Spinal cord (tissue), 10 donors: ENCODE measurements around the gene CREB3. TPM values are rescaled to one million over a fixed set of nuclear protein-coding genes. Genes with fewer than 3 reads are reported as not detected.

Experiments used
- DNase-seq, 6 donors: peaks; one replicate each; pipeline versions ENCODE4 v3.0.0 to v3.0.0-alpha.2; 2013 to 2015; ENCODE audit warnings: low spot score in 6 of 6, low read depth in 4 of 6
- H3K27ac ChIP-seq: one replicate; pipeline ENCODE4 v1.5.1; 2013; ENCODE audit warnings: low read depth, low read length, control low read depth
- H3K27me3 ChIP-seq: one replicate; pipeline ENCODE4 v1.6.1; 2013; ENCODE audit warnings: low read length; ENCODE audit not compliant: control insufficient read depth, insufficient read depth
- H3K36me3 ChIP-seq: one replicate; pipeline ENCODE4 v1.6.1; 2013; ENCODE audit warnings: low read length; ENCODE audit not compliant: control insufficient read depth, insufficient read depth
- H3K4me1 ChIP-seq: one replicate; pipeline ENCODE4 v1.6.1; 2013; ENCODE audit warnings: low read length; ENCODE audit not compliant: control insufficient read depth, insufficient read depth
- H3K4me3 ChIP-seq: one replicate; pipeline ENCODE4 v1.5.1; 2013; ENCODE audit warnings: low read depth, low read length, control low read depth
- H3K9me3 ChIP-seq: one replicate; pipeline ENCODE4 v1.6.1; 2013; ENCODE audit warnings: low read length; ENCODE audit not compliant: control insufficient read depth, insufficient read depth
- WGBS: methylation state at CpG from one replicate; pipeline ENCODE4 v1.1.5; 2013; ENCODE audit warnings: missing lambda C conversion rate; ENCODE audit not compliant: insufficient coverage; 5-methylcytosine and 5-hydroxymethylcytosine counted together
- polyA plus RNA-seq, 2 donors: library from polyadenylated mRNA; unstranded; fragments of 120-200 nt; gene quantifications; one replicate each; pipeline ENCODE4 v1.2.1, GENCODE V29; 2013; ENCODE audit not compliant: insufficient read length in 2 of 2
- total RNA-seq, 2 donors: library from RNA; depleted of rRNA in 1 of 2; stranded (reverse); fragments of 120-200 nt in 1 of 2; fragments of >200 nt in 1 of 2; gene quantifications; one replicate each; pipeline versions ENCODE4 v1.2.3 to v1.2.4, GENCODE V29; 2013 to 2014
- donor health status: healthy.

CREB3 gene
- total and polyA plus RNA-seq, 4 donors, result 29.6 to 53.6 (median 49.5) TPM

DNA sequence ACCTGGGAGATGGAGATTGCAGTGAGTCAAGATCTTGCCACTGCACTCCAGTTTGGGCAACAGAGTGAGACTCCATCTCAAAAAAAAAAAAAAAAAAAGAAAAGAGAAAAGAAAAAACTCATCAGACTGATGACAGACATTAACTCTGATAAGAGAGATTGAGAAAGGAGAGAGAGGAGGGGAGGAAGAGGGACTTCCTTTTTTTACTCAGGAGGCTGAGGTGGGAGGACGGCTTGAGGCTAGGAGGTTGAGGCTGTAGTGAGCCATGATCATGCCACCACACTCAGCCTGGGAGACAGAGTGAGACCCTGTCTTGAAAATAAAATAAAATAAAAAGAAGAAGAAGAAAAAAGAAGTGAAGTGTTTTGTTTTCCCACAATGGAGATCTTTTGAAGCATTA lies 31.3 kb downstream of the CREB3 start:
- no peak for DNase-seq
- Histone ChIP-seq H3K4me1 (no peaks in the 10 kb centered on the region), H3K4me3 (no peak overlapping the region), H3K27ac (no peak overlapping the region), H3K9me3 (no peaks in the 10 kb centered on the region), H3K27me3 (no peaks in the 10 kb centered on the region), H3K36me3 (no peaks in the 10 kb centered on the region)
- WGBS, result no CpG with 5 or more reads among the region's 1 CpG

DNA sequence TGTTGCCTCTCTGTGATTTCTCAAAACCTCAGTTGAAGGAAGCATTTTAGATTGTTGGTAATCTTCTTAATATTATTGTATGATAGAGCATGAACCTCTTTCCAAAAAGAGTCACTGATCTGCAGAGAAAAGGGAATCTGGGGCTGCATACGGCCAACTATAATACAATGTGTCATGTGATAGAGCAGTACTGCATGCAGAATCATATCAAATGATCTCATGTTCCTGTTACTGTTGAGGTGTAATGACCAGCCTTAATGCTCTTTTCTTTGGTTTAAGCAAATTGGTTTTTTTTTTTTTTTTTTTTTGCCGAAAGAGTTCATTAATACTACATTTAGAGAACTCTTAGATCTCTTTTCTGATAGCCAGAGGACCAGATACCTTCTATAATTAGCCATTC lies 34.5 kb downstream of the CREB3 start:
- Histone ChIP-seq H3K36me3 (peaks cover 2% of the 10 kb centered on the region), H3K27ac (no peak overlapping the region), H3K27me3 (no peaks in the 10 kb centered on the region), H3K4me1 (no peaks in the 10 kb centered on the region), H3K9me3 (no peaks in the 10 kb centered on the region), H3K4me3 (no peak overlapping the region)
- WGBS, result no CpG with 5 or more reads among the region's 2 CpGs
- no peak for DNase-seq

DNA sequence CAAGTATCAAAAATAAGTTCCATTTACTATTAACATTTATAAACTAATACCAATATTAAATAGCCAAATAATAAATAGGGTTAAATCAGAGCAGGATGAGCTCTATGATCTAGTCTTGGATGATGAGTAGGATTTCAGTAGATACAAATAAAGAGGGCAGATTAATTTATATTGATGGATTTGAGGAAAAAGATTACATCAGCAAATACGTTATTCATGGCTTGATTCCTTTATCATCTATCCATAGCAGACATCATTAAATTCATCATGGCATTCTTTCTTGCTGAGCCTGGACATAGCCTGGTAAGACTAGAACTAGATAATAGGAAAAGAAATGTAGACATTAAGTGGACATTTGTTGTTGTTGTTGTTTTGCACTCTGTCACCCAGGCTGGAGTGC lies 35.0 kb downstream of the CREB3 start:
- Histone ChIP-seq H3K4me3 (no peak overlapping the region), H3K4me1 (no peaks in the 10 kb centered on the region), H3K27me3 (no peaks in the 10 kb centered on the region), H3K36me3 (peaks cover 2% of the 10 kb centered on the region), H3K27ac (no peak overlapping the region), H3K9me3 (no peaks in the 10 kb centered on the region)
- DNase-seq, result no peak
- no CpG with 5 or more reads among the region's 1 CpG for WGBS

DNA sequence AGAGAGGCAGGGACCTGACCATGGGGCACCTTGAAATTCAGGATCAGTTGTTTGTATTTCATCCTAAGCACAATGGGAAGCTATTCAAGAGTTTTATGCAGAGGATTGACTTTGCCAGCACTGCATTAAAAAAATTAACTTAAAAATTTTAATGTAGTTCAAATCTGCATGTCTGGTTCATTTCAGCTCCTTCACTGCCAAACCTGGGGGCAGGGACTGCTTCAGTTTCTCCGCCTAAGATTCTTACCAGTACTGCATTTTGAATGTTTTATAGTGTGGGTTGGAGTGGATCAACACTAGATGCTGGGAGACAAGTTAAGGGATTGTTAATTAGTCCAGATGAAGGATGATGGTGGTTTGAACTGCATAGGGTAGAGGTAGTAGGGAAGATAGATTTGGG lies 37.3 kb downstream of the CREB3 start:
- H3K4me1 ChIP-seq, result no peaks in the 10 kb centered on the region
- no peak overlapping the region for H3K27ac ChIP-seq
- DNase-seq, result no peak
- H3K9me3 ChIP-seq, result no peaks in the 10 kb centered on the region
- H3K36me3 ChIP-seq, result peaks cover 2% of the 10 kb centered on the region
- H3K4me3 ChIP-seq, result no peak overlapping the region
- WGBS, result 80% methylated on average over 1 of the region's 1 CpG
- no peaks in the 10 kb centered on the region for H3K27me3 ChIP-seq

DNA sequence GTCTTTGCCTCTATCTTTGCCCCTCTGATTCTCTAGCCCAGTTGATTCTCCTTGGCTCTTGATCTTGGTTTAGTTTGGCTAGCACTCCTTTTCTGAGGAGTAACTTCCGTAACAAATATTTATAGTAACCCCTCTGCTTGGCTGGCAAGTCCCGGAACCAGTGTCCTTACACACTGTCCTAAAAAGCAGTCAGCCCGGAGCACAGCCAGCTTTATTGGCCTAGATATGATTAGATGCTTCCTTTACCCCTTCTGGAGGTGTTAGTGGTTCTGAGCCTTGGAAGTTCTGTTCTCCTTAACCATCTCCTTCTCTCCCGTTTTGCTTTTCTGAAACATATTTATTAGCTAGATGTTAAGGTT lies 38.6 kb downstream of the CREB3 start:
- no peaks in the 10 kb centered on the region for H3K9me3 ChIP-seq
- H3K27me3 ChIP-seq, result no peaks in the 10 kb centered on the region
- H3K27ac ChIP-seq, result peak overlapping the region; percentile 35
- peaks cover 3% of the 10 kb centered on the region for H3K4me1 ChIP-seq
- no CpG with 5 or more reads among the region's 4 CpGs for WGBS
- no peak overlapping the region for H3K4me3 ChIP-seq
- no peak for DNase-seq
- H3K36me3 ChIP-seq, result peaks cover 2% of the 10 kb centered on the region

DNA sequence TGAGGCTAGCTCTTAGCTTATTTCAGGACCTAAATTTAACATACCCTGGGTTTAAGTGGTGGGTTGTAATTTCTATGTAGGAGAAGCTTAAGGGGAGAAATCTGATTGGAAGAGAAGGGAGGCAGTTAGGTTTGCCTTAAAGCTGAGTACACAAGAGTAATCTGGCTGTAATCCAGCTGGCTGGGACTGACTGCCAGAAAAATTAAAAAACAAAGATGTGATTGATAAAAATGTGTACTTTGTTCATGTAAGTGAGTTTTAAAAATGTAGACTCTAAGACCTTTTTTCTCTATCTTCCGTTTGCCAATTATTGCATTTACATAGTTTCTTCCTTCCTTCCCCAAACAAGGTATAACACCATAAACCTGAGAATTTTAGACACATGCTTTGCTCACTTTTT lies 39.1 kb downstream of the CREB3 start:
- H3K9me3 ChIP-seq, result no peaks in the 10 kb centered on the region

DNA sequence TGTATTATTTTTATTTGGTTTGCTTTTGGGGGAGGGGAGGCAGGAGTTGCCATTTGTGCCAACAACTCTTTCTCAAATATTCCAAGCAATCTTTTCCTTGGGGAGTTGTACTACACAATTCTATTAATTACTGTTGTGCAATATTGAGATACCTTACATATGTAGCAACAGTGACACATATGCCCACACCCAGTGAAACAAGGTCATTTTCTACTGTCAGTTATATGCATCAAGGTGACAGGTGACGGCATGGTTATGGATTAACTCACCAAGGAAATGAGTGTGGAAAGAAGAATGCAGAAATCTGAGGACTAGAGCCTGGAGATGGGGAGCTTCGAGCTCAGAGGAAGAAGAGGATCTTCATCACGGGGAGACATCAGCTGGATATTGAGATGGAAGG lies 39.5 kb downstream of the CREB3 start:
- H3K27me3 ChIP-seq, result no peaks in the 10 kb centered on the region
- 96% methylated on average over 2 of the region's 3 CpGs for WGBS
- H3K4me1 ChIP-seq, result peaks cover 3% of the 10 kb centered on the region
- no peak overlapping the region for H3K27ac ChIP-seq
- H3K36me3 ChIP-seq, result peaks cover 2% of the 10 kb centered on the region
- DNase-seq, result no peak
- H3K9me3 ChIP-seq, result no peaks in the 10 kb centered on the region
- H3K4me3 ChIP-seq, result no peak overlapping the region

More for the DNA sequence above, 39.1 kb downstream of the CREB3 start:
- Histone ChIP-seq H3K27ac (no peak overlapping the region), H3K4me3 (no peak overlapping the region), H3K36me3 (peaks cover 2% of the 10 kb centered on the region), H3K27me3 (no peaks in the 10 kb centered on the region), H3K4me1 (peaks cover 3% of the 10 kb centered on the region)
- DNase-seq, result peak in 1 of 6 donors; percentile 57
- no CpG with 5 or more reads among the region's 1 CpG for WGBS

DNA sequence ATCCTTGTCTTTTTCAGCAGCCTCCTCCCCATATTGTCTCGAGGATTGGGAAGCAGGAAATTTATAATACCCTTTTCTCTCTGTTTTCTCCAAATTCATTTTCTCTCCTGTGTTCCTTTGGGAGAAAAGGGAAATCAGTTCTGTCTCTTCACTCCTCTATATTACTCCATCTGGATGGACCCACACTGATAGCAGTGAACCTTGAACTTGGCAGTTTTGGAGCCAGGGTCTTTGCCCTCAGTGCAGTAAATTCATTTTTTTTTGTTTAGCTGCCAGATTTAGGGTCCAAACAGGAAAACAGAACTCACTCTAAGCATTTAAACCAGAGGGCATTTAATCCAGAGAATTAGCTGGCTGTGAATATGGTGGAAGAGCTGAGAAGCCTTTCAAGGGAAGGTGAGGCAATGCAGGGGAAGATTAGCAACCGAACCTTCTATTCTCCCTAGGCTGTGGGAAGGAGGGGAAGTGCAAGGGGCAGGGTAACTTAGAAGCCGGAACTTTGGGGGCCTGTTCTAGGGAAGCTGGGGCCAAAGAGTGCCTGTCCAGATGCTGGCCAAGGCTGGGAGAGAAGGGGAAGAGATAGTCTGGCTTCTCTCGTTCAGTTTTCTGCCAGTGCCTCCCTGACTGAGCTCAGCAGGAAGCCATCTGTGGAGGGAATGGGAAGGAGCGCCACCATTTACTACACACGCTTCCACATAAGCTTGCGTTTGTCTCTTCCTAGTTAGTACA lies 42.6 kb downstream of the CREB3 start:
- Histone ChIP-seq H3K27me3 (no peaks in the 10 kb centered on the region), H3K36me3 (no peaks in the 10 kb centered on the region), H3K4me3 (no peak overlapping the region), H3K4me1 (peaks cover 3% of the 10 kb centered on the region), H3K9me3 (no peaks in the 10 kb centered on the region), H3K27ac (no peak overlapping the region)
- WGBS, result 39% methylated on average over 3 of the region's 7 CpGs
- peak in 2 of 6 donors; percentile 19 to 38 for DNase-seq

DNA sequence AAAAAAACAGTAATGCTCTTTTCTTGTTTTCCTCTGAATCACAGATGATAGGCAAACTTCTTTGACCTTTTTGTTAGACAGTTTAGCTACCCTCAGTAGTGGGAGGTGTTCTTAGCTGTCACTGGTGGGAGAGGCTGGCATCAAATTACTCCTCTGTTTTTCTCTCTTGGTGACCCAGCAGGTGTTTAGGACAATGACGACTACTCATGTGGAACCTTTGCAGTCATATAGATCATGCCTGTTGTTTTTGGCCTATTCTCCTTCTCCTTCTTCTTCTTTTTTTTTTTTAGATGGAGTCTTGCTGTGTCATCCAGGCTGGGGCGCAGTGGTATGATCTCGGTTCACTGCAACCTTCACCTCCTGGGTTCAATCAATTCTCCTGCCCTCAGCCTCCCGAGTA lies 43.6 kb downstream of the CREB3 start:
- H3K4me1 ChIP-seq, result peaks cover 3% of the 10 kb centered on the region
- DNase-seq, result no peak
- H3K27me3 ChIP-seq, result no peaks in the 10 kb centered on the region
- no peaks in the 10 kb centered on the region for H3K9me3 ChIP-seq
- H3K4me3 ChIP-seq, result no peak overlapping the region
- no peaks in the 10 kb centered on the region for H3K36me3 ChIP-seq
- no peak overlapping the region for H3K27ac ChIP-seq
- 83% methylated on average over 2 of the region's 4 CpGs for WGBS

DNA sequence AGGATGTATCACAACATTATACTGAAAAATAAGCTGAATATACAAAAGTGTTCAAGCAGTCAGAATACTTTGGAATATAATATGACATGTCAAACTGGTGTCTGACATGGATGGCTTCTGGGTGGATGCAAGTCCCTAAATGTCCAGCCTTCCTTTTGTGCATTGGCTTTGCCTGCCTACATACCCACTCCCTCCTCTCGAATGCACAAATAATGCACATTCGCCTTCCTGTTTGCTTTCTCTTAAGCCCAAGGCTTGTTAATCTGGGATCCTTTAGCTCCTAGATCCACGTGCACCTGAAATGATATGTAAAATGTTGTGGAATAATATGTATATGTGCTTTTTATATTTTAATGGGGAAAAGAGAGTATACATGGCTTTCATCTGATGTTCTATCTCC lies 46.0 kb downstream of the CREB3 start:
- no peaks in the 10 kb centered on the region for H3K36me3 ChIP-seq
- no peaks in the 10 kb centered on the region for H3K27me3 ChIP-seq
- no peak overlapping the region for H3K4me3 ChIP-seq
- peaks cover 3% of the 10 kb centered on the region for H3K4me1 ChIP-seq
- no CpG with 5 or more reads among the region's 3 CpGs for WGBS
- no peak overlapping the region for H3K27ac ChIP-seq
- H3K9me3 ChIP-seq, result no peaks in the 10 kb centered on the region
- DNase-seq, result no peak
